Measurements from ENCODE around the gene PLA2G2D. TPM values are rescaled to one million over a fixed set of nuclear protein-coding genes. Genes with fewer than 3 reads are reported as not detected.
"Not testable (repeated sequence)": the region's sequence is repeated elsewhere in the genome, so short reads cannot be mapped to it uniquely, and the experiment has no call there.

Gene PLA2G2D
- total and polyA plus RNA-seq, 4 donors = 0.06 to 0.14 (median 0.08) TPM; not detected in 1

GRCh38 chr1:20136249-20136648, 16.9 kb upstream of the PLA2G2D start:
- 96% methylated on average over 3 of the region's 3 CpGs for WGBS
- TF ChIP-seq FOXA1 (IDR thresholded peaks at IDR 0.05) (no peak), FOXA2 (IDR thresholded peaks at IDR 0.05) (no peak), RXRA (IDR thresholded peaks at IDR 0.05) (no peak), SP1 (IDR thresholded peaks at IDR 0.05) (no peak), JUND (IDR thresholded peaks at IDR 0.05) (no peak), TAF1 (conservative IDR thresholded peaks at IDR 0.05) (no peak), MAX (IDR thresholded peaks at IDR 0.05) (no peak), RAD21 (IDR thresholded peaks at IDR 0.05) (no peak), GABPA (IDR thresholded peaks at IDR 0.05 in 1 of 2, conservative IDR thresholded peaks at IDR 0.05 in 1 of 2) (no peak), NR2F2 (IDR thresholded peaks at IDR 0.05) (no peak)
- Histone ChIP-seq H3K27ac (ENCODE audit: low read depth in 1 of 2, low read length in 2 of 2) (no peak overlapping the region), H3K27me3 (ENCODE audit: control insufficient read depth in 4 of 4, insufficient read depth in 4 of 4, low read length in 3 of 4) (no peaks in the 10 kb centered on the region), H3K36me3 (ENCODE audit: control insufficient read depth in 4 of 4, insufficient read depth in 3 of 4, low read depth in 1 of 4, low read length in 3 of 4) (no peaks in the 10 kb centered on the region), H3K4me1 (ENCODE audit: control insufficient read depth in 4 of 4, insufficient read depth in 4 of 4, low read length in 3 of 4) (no peaks in the 10 kb centered on the region), H3K4me3 (ENCODE audit: low read depth in 1 of 3, low read length in 3 of 3) (no peak overlapping the region), H3K9ac (ENCODE audit: low read depth in 1 of 2, low read length in 2 of 2) (no peak overlapping the region), H3K9me3 (ENCODE audit: control insufficient read depth in 4 of 4, low read length in 3 of 4) (no peaks in the 10 kb centered on the region)
- DNase-seq (ENCODE audit: low spot score) = no peak

- Histone ChIP-seq H3K27me3 (ENCODE audit: control insufficient read depth in 4 of 4, insufficient read depth in 4 of 4, low read length in 3 of 4) (no peaks in the 10 kb centered on the region), H3K9ac (ENCODE audit: low read depth in 1 of 2, low read length in 2 of 2) (no peak overlapping the region), H3K4me1 (ENCODE audit: control insufficient read depth in 4 of 4, insufficient read depth in 4 of 4, low read length in 3 of 4) (no peaks in the 10 kb centered on the region), H3K27ac (ENCODE audit: low read depth in 1 of 2, low read length in 2 of 2) (no peak overlapping the region), H3K9me3 (ENCODE audit: control insufficient read depth in 4 of 4, low read length in 3 of 4) (no peaks in the 10 kb centered on the region), H3K36me3 (ENCODE audit: control insufficient read depth in 4 of 4, insufficient read depth in 3 of 4, low read depth in 1 of 4, low read length in 3 of 4) (no peaks in the 10 kb centered on the region), H3K4me3 (ENCODE audit: low read depth in 1 of 3, low read length in 3 of 3) (no peak overlapping the region)
- 91% methylated on average over 3 of the region's 3 CpGs for WGBS
- TF ChIP-seq RAD21 (IDR thresholded peaks at IDR 0.05) (no peak), ATF3 (IDR thresholded peaks at IDR 0.05) (no peak), YY1 (IDR thresholded peaks at IDR 0.05) (no peak), MAX (IDR thresholded peaks at IDR 0.05) (no peak)
- DNase-seq (ENCODE audit: low spot score) = no peak
These were observed 15.7 kb upstream of the PLA2G2D start for GRCh38 chr1:20134995-20135394.

- DNase-seq (ENCODE audit: low spot score); H3K36me3 ChIP-seq (ENCODE audit: control insufficient read depth in 4 of 4, insufficient read depth in 3 of 4, low read depth in 1 of 4, low read length in 3 of 4); H3K27me3 ChIP-seq (ENCODE audit: control insufficient read depth in 4 of 4, insufficient read depth in 4 of 4, low read length in 3 of 4); H3K27ac ChIP-seq (ENCODE audit: low read depth in 1 of 2, low read length in 2 of 2); H3K4me3 ChIP-seq (ENCODE audit: low read depth in 1 of 3, low read length in 3 of 3); H3K9me3 ChIP-seq (ENCODE audit: control insufficient read depth in 4 of 4, low read length in 3 of 4); H3K4me1 ChIP-seq (ENCODE audit: control insufficient read depth in 4 of 4, insufficient read depth in 4 of 4, low read length in 3 of 4); H3K9ac ChIP-seq (ENCODE audit: low read depth in 1 of 2, low read length in 2 of 2): not testable (repeated sequence)
- 86% methylated on average over 3 of the region's 3 CpGs for WGBS
These were observed 11.2 kb upstream of the PLA2G2D start for GRCh38 chr1:20130518-20130917.

GRCh38 chr1:20126806-20127440, 7.6 kb upstream of the PLA2G2D start:
- no peak overlapping the region for H3K9ac ChIP-seq (ENCODE audit: low read depth in 1 of 2, low read length in 2 of 2)
- TF ChIP-seq JUND (IDR thresholded peaks at IDR 0.05) = no peak
- TF ChIP-seq RAD21 (IDR thresholded peaks at IDR 0.05) = no peak
- no peak for TF ChIP-seq HNF4G (IDR thresholded peaks at IDR 0.05)
- no peak for TF ChIP-seq GABPA (IDR thresholded peaks at IDR 0.05 in 1 of 2, conservative IDR thresholded peaks at IDR 0.05 in 1 of 2)
- TF ChIP-seq NR2F2 (IDR thresholded peaks at IDR 0.05) = no peak
- no peak for TF ChIP-seq HNF4A (conservative IDR thresholded peaks at IDR 0.05)
- TF ChIP-seq EGR1 (IDR thresholded peaks at IDR 0.05; ENCODE audit: low read depth in 2 of 2) = no peak
- H3K27me3 ChIP-seq (ENCODE audit: control insufficient read depth in 4 of 4, insufficient read depth in 4 of 4, low read length in 3 of 4) = no peaks in the 10 kb centered on the region
- no peaks in the 10 kb centered on the region for H3K36me3 ChIP-seq (ENCODE audit: control insufficient read depth in 4 of 4, insufficient read depth in 3 of 4, low read depth in 1 of 4, low read length in 3 of 4)
- no peaks in the 10 kb centered on the region for H3K4me1 ChIP-seq (ENCODE audit: control insufficient read depth in 4 of 4, insufficient read depth in 4 of 4, low read length in 3 of 4)
- H3K4me3 ChIP-seq (ENCODE audit: low read depth in 1 of 3, low read length in 3 of 3) = no peak overlapping the region
- H3K27ac ChIP-seq (ENCODE audit: low read depth in 1 of 2, low read length in 2 of 2) = no peak overlapping the region
- no peaks in the 10 kb centered on the region for H3K9me3 ChIP-seq (ENCODE audit: control insufficient read depth in 4 of 4, low read length in 3 of 4)
- DNase-seq (ENCODE audit: low spot score) = no peak
- 94% methylated on average over 10 of the region's 10 CpGs for WGBS

Measured in liver (tissue), 9 donors.